Measurements from ENCODE around the gene TRIM41. TPM values are rescaled to one million over a fixed set of nuclear protein-coding genes. Genes with fewer than 3 reads are reported as not detected.

TRIM41 gene
- total RNA-seq, 1 experiment from 2014 or later: 34.2 TPM

- no peaks in the 10 kb centered on the region for H3K4me1 ChIP-seq (ENCODE audit: insufficient read depth, low read length)
- H3K79me2 ChIP-seq (ENCODE audit: insufficient read depth, low read length): no peaks in the 10 kb centered on the region
- H3K23ac ChIP-seq (ENCODE audit: insufficient read length, low read depth, low read length): no peak overlapping the region
- no peak overlapping the region for H3K56ac ChIP-seq (ENCODE audit: insufficient read length, low read depth, low read length)
- peaks cover 16% of the 10 kb centered on the region for H3K27me3 ChIP-seq (ENCODE audit: insufficient read depth, low read length)
- peaks cover 11 to 25% of the 10 kb centered on the region in 2 experiments for H3K4me1 Mint-ChIP-seq
- H4K5ac ChIP-seq (ENCODE audit: insufficient read length, low read depth, low read length): no peak overlapping the region
- H3K23me2 ChIP-seq (ENCODE audit: insufficient read length, low read depth, low read length, poor library complexity, severe bottlenecking): peaks cover 34% of the 10 kb centered on the region
- no peak overlapping the region for H4K91ac ChIP-seq (ENCODE audit: insufficient read length, low read depth, low read length)
- no peak overlapping the region for H3T11ph ChIP-seq (ENCODE audit: low read length)
- H3K27ac ChIP-seq (ENCODE audit: insufficient read length, low read depth, low read length): no peak overlapping the region
- no peak for TF ChIP-seq CTCF (conservative IDR thresholded peaks at IDR 0.05)
- H3K18ac ChIP-seq (ENCODE audit: insufficient read length, low read depth, low read length): no peak overlapping the region
- H3K14ac ChIP-seq (ENCODE audit: insufficient read depth, low read length): no peak overlapping the region
- DNase-seq: no peak
- H2BK12ac ChIP-seq (ENCODE audit: insufficient read length, low read depth, low read length): no peak overlapping the region
- no peaks in the 10 kb centered on the region for H4K20me1 ChIP-seq (ENCODE audit: control insufficient read depth, insufficient read depth, insufficient read length)
- H3K27ac Mint-ChIP-seq: no peak overlapping the region
- H4K8ac ChIP-seq (replicated peaks; ENCODE audit: insufficient read length, low read depth, low read length): no peak overlapping the region
- no peak overlapping the region for H2BK120ac ChIP-seq (ENCODE audit: low read depth, low read length, poor library complexity, severe bottlenecking)
- no peak overlapping the region for H2BK15ac ChIP-seq (ENCODE audit: low read depth, low read length)
- H3K79me1 ChIP-seq (ENCODE audit: insufficient read depth, low read depth, low read length, poor library complexity, severe bottlenecking): no peaks in the 10 kb centered on the region
- no peak overlapping the region for H2BK5ac ChIP-seq (ENCODE audit: insufficient read length, low read length)
- peak overlapping the region; percentile 75 for H3K4me2 ChIP-seq (ENCODE audit: insufficient read depth, insufficient read length, low read length)
- H3K9ac ChIP-seq (ENCODE audit: extremely low read depth, insufficient read length, low read length): no peak overlapping the region
- H2BK20ac ChIP-seq (ENCODE audit: low read depth, low read length, poor library complexity, severe bottlenecking): no peak overlapping the region
- no peaks in the 10 kb centered on the region for H3K9me3 ChIP-seq (ENCODE audit: control insufficient read depth, low read depth, low read length)
- peak overlapping the region; percentile 91 to 92 for H3K4me3 Mint-ChIP-seq
- no peak overlapping the region for H2AFZ ChIP-seq (ENCODE audit: low read length)
- peaks cover 53% of the 10 kb centered on the region for H3K27me3 Mint-ChIP-seq (ENCODE audit: low read depth)
- WGBS (ENCODE audit: extremely low coverage, insufficient read length, low lambda C conversion rate): no CpG with 5 or more reads among the region's 52 CpGs
- H3K36me3 Mint-ChIP-seq (ENCODE audit: insufficient read depth in 1 of 3, low read depth in 3 of 3): peaks cover 0 to 2% (median 0%) of the 10 kb centered on the region in 3 experiments; a peak in 2 of 7 replicates
- no peak overlapping the region for H2AK5ac ChIP-seq (ENCODE audit: insufficient read length, low read length)
- no peak overlapping the region for H3K4ac ChIP-seq (ENCODE audit: low read depth, low read length)
- peaks cover 6 to 9% of the 10 kb centered on the region in 2 experiments; a peak in 2 of 5 replicates for H3K9me3 Mint-ChIP-seq
Observed at GRCh38 chr5:181189962-181190710, 32.9 kb upstream of the TRIM41 start.

All from H9 (cell line).